H9 (cell line): ENCODE results near the gene OR56B1. TPM values are rescaled to one million over a fixed set of nuclear protein-coding genes. Genes with fewer than 3 reads are reported as not detected.

Experiments
- DNase-seq: peaks from one replicate; pipeline ENCODE4 v3.0.0-alpha.2; 2017
- H2AFZ ChIP-seq: one replicate; pipeline ENCODE4 v1.6.1; 2013; ENCODE audit warnings: mild to moderate bottlenecking, low read length, control low read depth, moderate library complexity
- H2AK5ac ChIP-seq: 2 replicates; pipeline ENCODE4 v1.6.1; 2013; ENCODE audit warnings: low read length, control low read depth, mixed read lengths; ENCODE audit not compliant: insufficient read length
- H2BK120ac ChIP-seq: one replicate; pipeline ENCODE4 v1.6.1; 2013; ENCODE audit warnings: low read depth, mild to moderate bottlenecking, low read length, control low read depth, inconsistent platforms; ENCODE audit not compliant: poor library complexity, severe bottlenecking
- H2BK12ac ChIP-seq: 2 replicates; pipeline ENCODE4 v1.6.1; 2013; ENCODE audit warnings: low read length, control low read depth, mixed read lengths, low read depth; ENCODE audit not compliant: insufficient read length
- H2BK15ac ChIP-seq: 2 replicates; pipeline ENCODE4 v1.6.1; 2013; ENCODE audit warnings: low read depth, low read length, control low read depth
- H2BK20ac ChIP-seq: one replicate; pipeline ENCODE4 v1.6.1; 2013; ENCODE audit warnings: low read depth, mild to moderate bottlenecking, low read length, control low read depth, inconsistent platforms; ENCODE audit not compliant: poor library complexity, severe bottlenecking
- H2BK5ac ChIP-seq: 2 replicates; pipeline ENCODE4 v1.6.1; 2013; ENCODE audit warnings: low read length, control low read depth, mixed read lengths; ENCODE audit not compliant: insufficient read length
- H3K14ac ChIP-seq: 2 replicates; pipeline ENCODE4 v1.6.1; 2013; ENCODE audit warnings: low read length, control low read depth; ENCODE audit not compliant: insufficient read depth
- H3K18ac ChIP-seq: 2 replicates; pipeline ENCODE4 v1.6.1; 2013; ENCODE audit warnings: low read depth, mild to moderate bottlenecking, mixed read lengths, low read length, control low read depth; ENCODE audit not compliant: insufficient read length
- H3K23ac ChIP-seq: 2 replicates; pipeline ENCODE4 v1.6.1; 2013; ENCODE audit warnings: low read length, control low read depth, mixed read lengths, low read depth; ENCODE audit not compliant: insufficient read length
- H3K23me2 ChIP-seq: 2 replicates; pipeline ENCODE4 v1.6.1; 2013; ENCODE audit warnings: low read depth, mild to moderate bottlenecking, mixed read lengths, low read length, control low read depth; ENCODE audit not compliant: insufficient read length, poor library complexity, severe bottlenecking
- H3K27ac ChIP-seq: 2 replicates; pipeline ENCODE4 v1.5.1; 2013; ENCODE audit warnings: low read length, control low read depth, mixed read lengths, low read depth; ENCODE audit not compliant: insufficient read length
- H3K27me3 ChIP-seq: 2 replicates; pipeline ENCODE4 v1.6.1; 2013; ENCODE audit warnings: low read length, control low read depth, inconsistent platforms; ENCODE audit not compliant: insufficient read depth
- H3K4ac ChIP-seq: 2 replicates; pipeline ENCODE4 v1.6.1; 2013; ENCODE audit warnings: low read depth, mild to moderate bottlenecking, control low read depth, inconsistent platforms, low read length, moderate library complexity
- H3K4me1 ChIP-seq: 2 replicates; pipeline ENCODE4 v1.6.1; 2013; ENCODE audit warnings: low read length, control low read depth, inconsistent platforms; ENCODE audit not compliant: insufficient read depth
- H3K4me2 ChIP-seq: 2 replicates; pipeline ENCODE4 v1.6.1; 2013; ENCODE audit warnings: low read length, control low read depth, mixed read lengths; ENCODE audit not compliant: insufficient read length, insufficient read depth
- H3K56ac ChIP-seq: 2 replicates; pipeline ENCODE4 v1.6.1; 2013; ENCODE audit warnings: low read depth, mild to moderate bottlenecking, mixed read lengths, low read length, control low read depth; ENCODE audit not compliant: insufficient read length
- H3K79me1 ChIP-seq: 2 replicates; pipeline ENCODE4 v1.6.1; 2013; ENCODE audit warnings: low read depth, mild to moderate bottlenecking, moderate library complexity, low read length, control low read depth, inconsistent platforms; ENCODE audit not compliant: insufficient read depth, poor library complexity, severe bottlenecking
- H3K79me2 ChIP-seq: 2 replicates; pipeline ENCODE4 v1.6.1; 2013; ENCODE audit warnings: low read length, control low read depth, inconsistent platforms; ENCODE audit not compliant: insufficient read depth
- H3K9ac ChIP-seq: 2 replicates; pipeline ENCODE4 v1.6.1; 2013; ENCODE audit warnings: low read length, control low read depth, mixed read lengths; ENCODE audit not compliant: insufficient read length; ENCODE audit errors: extremely low read depth
- H3K9me3 ChIP-seq: one replicate; pipeline ENCODE4 v1.6.1; 2013; ENCODE audit warnings: low read depth, low read length, inconsistent platforms; ENCODE audit not compliant: control insufficient read depth
- H3T11ph ChIP-seq: one replicate; pipeline ENCODE4 v1.6.1; 2013; ENCODE audit warnings: mild to moderate bottlenecking, low read length, control low read depth, inconsistent platforms
- H4K20me1 ChIP-seq: one replicate; pipeline ENCODE4 v1.6.1; 2013; ENCODE audit not compliant: control insufficient read depth, insufficient read length, insufficient read depth
- H4K5ac ChIP-seq: 2 replicates; pipeline ENCODE4 v1.6.1; 2013; ENCODE audit warnings: low read depth, mild to moderate bottlenecking, mixed read lengths, low read length, control low read depth; ENCODE audit not compliant: insufficient read length
- H4K8ac ChIP-seq: replicated peaks from 2 replicates; pipeline ENCODE4 v1.6.1; 2013; ENCODE audit warnings: low read length, control low read depth, mixed read lengths, low read depth; ENCODE audit not compliant: insufficient read length
- H4K91ac ChIP-seq: 2 replicates; pipeline ENCODE4 v1.6.1; 2013; ENCODE audit warnings: low read depth, mild to moderate bottlenecking, moderate library complexity, mixed read lengths, low read length, control low read depth; ENCODE audit not compliant: insufficient read length
- H3K27ac Mint-ChIP-seq, 3 experiments: 2 replicates in 2 of 3; 3 replicates in 1 of 3; pipeline ENCODE4 v1.8.0; 2020 to 2021; ENCODE audit warnings: mixed read lengths in 3 of 3, mild to moderate bottlenecking in 1 of 3, moderate library complexity in 1 of 3
- H3K27me3 Mint-ChIP-seq: 2 replicates; pipeline ENCODE4 v1.8.0; 2021; ENCODE audit warnings: low read depth, mild to moderate bottlenecking, moderate library complexity, mixed read lengths
- H3K36me3 Mint-ChIP-seq, 3 experiments: 2 replicates in 2 of 3; 3 replicates in 1 of 3; pipeline ENCODE4 v1.8.0; 2020 to 2021; ENCODE audit warnings: low read depth in 3 of 3, mixed read lengths in 3 of 3; ENCODE audit not compliant: insufficient read depth in 1 of 3
- H3K4me1 Mint-ChIP-seq, 2 experiments: 2 replicates each; pipeline ENCODE4 v1.8.0; 2020; ENCODE audit warnings: mixed read lengths in 2 of 2
- H3K4me3 Mint-ChIP-seq, 2 experiments: 2 replicates in 1 of 2; 3 replicates in 1 of 2; pipeline ENCODE4 v1.8.0; 2020 to 2021; ENCODE audit warnings: mild to moderate bottlenecking in 2 of 2, mixed read lengths in 2 of 2, moderate library complexity in 1 of 2
- H3K9me3 Mint-ChIP-seq, 2 experiments: 2 replicates in 1 of 2; 3 replicates in 1 of 2; pipeline ENCODE4 v1.8.0; 2020; ENCODE audit warnings: mild to moderate bottlenecking in 2 of 2, mixed read lengths in 2 of 2, moderate library complexity in 1 of 2
- WGBS: extraction: QIAGEN DNeasy Blood & Tissue Kit; methylation state at CpG from one replicate; pipeline ENCODE4 v1.1.7; 2013; ENCODE audit warnings: missing lambda C conversion rate, low lambda C conversion rate, mixed read lengths; ENCODE audit not compliant: insufficient read length; ENCODE audit errors: extremely low coverage; 5-methylcytosine and 5-hydroxymethylcytosine counted together
- total RNA-seq: library from RNA; stranded (reverse); gene quantifications from 2 replicates; pipeline ENCODE4 v1.2.1, GENCODE V29; 2021
- TF ChIP-seq, protein P1 (sequence below): fragments of 200-600 bp; sonication (generic); conservative IDR thresholded peaks from 3 replicates; pipeline ENCODE4 v1.8.0; 2021; ENCODE audit warnings: antibody characterized with exemption, mild to moderate bottlenecking

The OR56B1 gene
- total RNA-seq, 1 experiment from 2014 or later, result not detected

DNA sequence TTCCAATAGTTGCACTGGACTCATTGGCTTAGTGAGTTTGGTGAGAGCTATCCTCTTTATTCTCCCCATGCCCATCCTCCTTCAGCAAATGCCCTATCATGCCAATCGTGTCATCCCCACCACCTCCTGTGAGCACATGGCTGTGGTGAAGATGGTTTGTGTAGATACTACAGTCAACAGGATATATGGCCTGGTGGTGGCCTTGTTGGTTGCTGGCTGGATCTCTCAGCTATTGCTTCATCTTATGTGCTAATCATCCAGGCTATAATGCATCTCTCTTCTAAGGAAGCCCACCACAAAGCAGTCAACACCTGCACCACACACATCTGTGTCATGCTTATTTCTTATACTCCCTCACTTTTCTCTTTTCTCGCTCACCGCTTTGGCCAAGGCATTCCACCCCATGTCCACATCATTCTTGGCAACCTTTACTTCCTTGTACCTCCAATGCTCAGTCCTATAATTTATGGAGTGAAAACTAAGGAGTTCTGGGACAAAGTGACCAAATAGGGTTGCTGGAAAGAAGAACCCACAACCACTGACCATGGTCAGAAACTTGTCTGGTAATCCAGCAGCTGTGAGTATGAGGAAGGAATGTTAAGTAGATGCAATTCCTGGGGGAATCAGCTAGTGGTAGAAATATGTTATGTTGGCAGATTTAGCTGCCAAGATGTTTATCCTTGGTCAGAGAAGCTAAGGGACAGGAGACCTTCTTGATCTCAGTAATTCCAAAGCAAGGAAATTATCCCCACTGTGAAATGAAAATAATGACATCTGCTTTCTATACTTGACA, 16.3 kb upstream of the OR56B1 start:
- Histone ChIP-seq H2BK15ac (no peak overlapping the region), H3K79me2 (no peaks in the 10 kb centered on the region), H4K20me1 (no peaks in the 10 kb centered on the region), H3K23me2 (no peaks in the 10 kb centered on the region), H3K4me1 (no peaks in the 10 kb centered on the region), H3K23ac (no peak overlapping the region), H2BK12ac (no peak overlapping the region), H2BK5ac (no peak overlapping the region), H3K9ac (no peak overlapping the region), H3K56ac (no peak overlapping the region), H2BK120ac (no peak overlapping the region), H3K9me3 (no peaks in the 10 kb centered on the region), H3K14ac (no peak overlapping the region), H3K18ac (no peak overlapping the region), H3K27ac (no peak overlapping the region), H2AK5ac (no peak overlapping the region), H2BK20ac (no peak overlapping the region), H3T11ph (no peak overlapping the region), H3K27me3 (no peaks in the 10 kb centered on the region), H3K79me1 (no peaks in the 10 kb centered on the region), H3K4ac (no peak overlapping the region), H3K4me2 (no peak overlapping the region), H4K91ac (no peak overlapping the region), H4K8ac (no peak overlapping the region), H4K5ac (no peak overlapping the region), H2AFZ (no peak overlapping the region)
- H3K27ac Mint-ChIP-seq, result no peak overlapping the region
- WGBS, result no CpG with 5 or more reads among the region's 3 CpGs
- H3K9me3 Mint-ChIP-seq, result peaks cover 2 to 3% of the 10 kb centered on the region in 2 experiments; a peak in 3 of 5 replicates
- TF ChIP-seq, protein P1, sequence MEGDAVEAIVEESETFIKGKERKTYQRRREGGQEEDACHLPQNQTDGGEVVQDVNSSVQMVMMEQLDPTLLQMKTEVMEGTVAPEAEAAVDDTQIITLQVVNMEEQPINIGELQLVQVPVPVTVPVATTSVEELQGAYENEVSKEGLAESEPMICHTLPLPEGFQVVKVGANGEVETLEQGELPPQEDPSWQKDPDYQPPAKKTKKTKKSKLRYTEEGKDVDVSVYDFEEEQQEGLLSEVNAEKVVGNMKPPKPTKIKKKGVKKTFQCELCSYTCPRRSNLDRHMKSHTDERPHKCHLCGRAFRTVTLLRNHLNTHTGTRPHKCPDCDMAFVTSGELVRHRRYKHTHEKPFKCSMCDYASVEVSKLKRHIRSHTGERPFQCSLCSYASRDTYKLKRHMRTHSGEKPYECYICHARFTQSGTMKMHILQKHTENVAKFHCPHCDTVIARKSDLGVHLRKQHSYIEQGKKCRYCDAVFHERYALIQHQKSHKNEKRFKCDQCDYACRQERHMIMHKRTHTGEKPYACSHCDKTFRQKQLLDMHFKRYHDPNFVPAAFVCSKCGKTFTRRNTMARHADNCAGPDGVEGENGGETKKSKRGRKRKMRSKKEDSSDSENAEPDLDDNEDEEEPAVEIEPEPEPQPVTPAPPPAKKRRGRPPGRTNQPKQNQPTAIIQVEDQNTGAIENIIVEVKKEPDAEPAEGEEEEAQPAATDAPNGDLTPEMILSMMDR, result no peak
- no peaks in the 10 kb centered on the region for H3K4me1 Mint-ChIP-seq
- no peaks in the 10 kb centered on the region; a peak in 1 of 7 replicates for H3K36me3 Mint-ChIP-seq
- H3K27me3 Mint-ChIP-seq, result peaks cover 2% of the 10 kb centered on the region; the same call in 1 of the 2 replicates
- no peak overlapping the region for H3K4me3 Mint-ChIP-seq
- DNase-seq, result no peak
